Testis (tissue), 3 donors: Measurements from ENCODE around the gene SLC1A3. TPM values are rescaled to one million over a fixed set of nuclear protein-coding genes. Genes with fewer than 3 reads are reported as not detected.

Experiments
- DNase-seq: peaks from one replicate; pipeline ENCODE4 v3.0.0-alpha.2; 2019
- H3K27ac ChIP-seq, 2 donors: fragments of 200-600 bp; sonication (generic); one replicate each; pipeline ENCODE4 v1.5.1; 2019
- H3K27me3 ChIP-seq: fragments of 200-600 bp; sonication (generic); one replicate; pipeline ENCODE4 v1.5.1; 2019
- H3K36me3 ChIP-seq: fragments of 200-600 bp; sonication (generic); one replicate; pipeline ENCODE4 v1.5.1; 2017; ENCODE audit warnings: low read depth; ENCODE audit errors: missing control alignments
- H3K4me1 ChIP-seq: fragments of 200-600 bp; sonication (generic); one replicate; pipeline ENCODE4 v1.5.1; 2019
- H3K4me3 ChIP-seq, 2 donors: fragments of 200-600 bp; sonication (generic); one replicate each; pipeline ENCODE4 v1.5.1; 2017 to 2019
- H3K9me3 ChIP-seq: fragments of 200-600 bp; sonication (generic); one replicate; pipeline ENCODE4 v1.5.1; 2017
- CTCF ChIP-seq, 3 experiments: fragments of 450-650 bp in 2 of 3; fragments of 200-600 bp in 1 of 3; sonication (generic) in 1 of 3; IDR thresholded peaks; one replicate each; pipeline ENCODE4 v1.5.1; 2016 to 2019; ENCODE audit warnings: antibody characterized with exemption in 3 of 3, mild to moderate bottlenecking in 2 of 3, moderate library complexity in 1 of 3
- POLR2A ChIP-seq: fragments of 450-650 bp; IDR thresholded peaks from one replicate; pipeline ENCODE4 v1.6.1; 2017; ENCODE audit warnings: antibody characterized with exemption, mild to moderate bottlenecking, moderate library complexity
- whole genome bisulfite sequencing, 2 donors: methylation state at CpG; one replicate each; pipeline ENCODE4 v1.1.5; 2018; 5-methylcytosine and 5-hydroxymethylcytosine counted together
- intact Hi-C: fragments of 100-400 bp; cut with DNase I; formaldehyde crosslinking; loops from one replicate; pipeline ENCODE4 v1.15.1; 2023; ENCODE audit warnings: low total_unique reads
- polyA plus RNA-seq: library from polyadenylated mRNA; stranded (reverse); fragments of 350-450 nt; fragmentation: Illumina TruSeq; extraction: RNeasy Lipid Tissue Mini Kit (QIAGEN cat#74804); gene quantifications from one replicate; pipeline ENCODE4 v1.2.3, GENCODE V29; 2014; ENCODE audit warnings: low read depth, low replicate concordance; ENCODE audit not compliant: insufficient read depth
- total RNA-seq, 2 donors: library from RNA; depleted of rRNA; stranded (reverse); fragments of >200 nt; gene quantifications; one replicate each; pipeline ENCODE4 v1.2.3, GENCODE V29; 2016

Gene SLC1A3
- total and polyA plus RNA-seq, 3 donors from 2014 or later = 3.6 to 10.8 (median 6.6) TPM

GRCh38 chr5:36610621-36611020, 4.2 kb downstream of the SLC1A3 start:
- WGBS, 2 donors = 86 to 95% methylated on average over 1 of the region's 1 CpG
- DNase-seq = no peak

GRCh38 chr5:36611520-36612274, 5.3 kb downstream of the SLC1A3 start:
- Histone ChIP-seq H3K27me3 (no peaks in the 10 kb centered on the region), H3K36me3 (no peaks in the 10 kb centered on the region), H3K4me1 (no peaks in the 10 kb centered on the region), H3K4me3 (no peak overlapping the region), H3K9me3 (no peaks in the 10 kb centered on the region), H3K27ac (no peak overlapping the region)
- WGBS, 2 donors = 92 to 93% methylated on average over 9 of the region's 9 CpGs
- DNase-seq = no peak
- TF ChIP-seq POLR2A (no peak), CTCF (IDR thresholded peaks at IDR 0.05) (no peak)
- intact Hi-C loops = no loop called here

More at GRCh38 chr5:36610621-36611020, 4.2 kb downstream of the SLC1A3 start:
- intact Hi-C loops = no loop called here
- Histone ChIP-seq H3K36me3 (no peaks in the 10 kb centered on the region), H3K4me1 (no peaks in the 10 kb centered on the region), H3K4me3 (no peak overlapping the region), H3K27ac (no peak overlapping the region), H3K27me3 (no peaks in the 10 kb centered on the region), H3K9me3 (no peaks in the 10 kb centered on the region)
- no peak for TF ChIP-seq CTCF (IDR thresholded peaks at IDR 0.05)
- no peak for TF ChIP-seq POLR2A

GRCh38 chr5:36613241-36613640, 6.8 kb downstream of the SLC1A3 start:
- no peak for TF ChIP-seq CTCF (IDR thresholded peaks at IDR 0.05)
- no peak for TF ChIP-seq POLR2A
- Histone ChIP-seq H3K9me3 (no peaks in the 10 kb centered on the region), H3K36me3 (no peaks in the 10 kb centered on the region), H3K4me1 (no peaks in the 10 kb centered on the region), H3K27me3 (no peaks in the 10 kb centered on the region), H3K4me3 (no peak overlapping the region), H3K27ac (no peak overlapping the region)
- 83 to 92% methylated on average over 8 of the region's 8 CpGs for WGBS, 2 donors
- intact Hi-C loops = no loop called here
- DNase-seq = no peak

- no peaks in the 10 kb centered on the region for H3K9me3 ChIP-seq
- no peak overlapping the region for H3K4me3 ChIP-seq
- no peaks in the 10 kb centered on the region for H3K4me1 ChIP-seq
- 63 to 68% methylated on average over 7 of the region's 7 CpGs for WGBS, 2 donors
- H3K36me3 ChIP-seq = no peaks in the 10 kb centered on the region
- TF ChIP-seq CTCF (IDR thresholded peaks at IDR 0.05) = no peak
- TF ChIP-seq POLR2A = no peak
- no peaks in the 10 kb centered on the region for H3K27me3 ChIP-seq
- no peak for DNase-seq
- intact Hi-C loops = no loop called here
- H3K27ac ChIP-seq = no peak overlapping the region
These were observed 7.6 kb downstream of the SLC1A3 start for GRCh38 chr5:36613771-36614656.
